ENCODE data around the gene PPP4R3A.

GRCh38 chr14:91482263-91483013 lies 27.7 kb downstream of the PPP4R3A start:
- no peak for TF ChIP-seq CTCF (conservative IDR thresholded peaks at IDR 0.05; ENCODE audit: low read length)
- no peak for TF ChIP-seq EZH2phosphoT487 (IDR thresholded peaks at IDR 0.05; ENCODE audit: borderline replicate concordance, low read depth, low read length)

Data from OCI-LY7 (cell line).